Keratinocyte (primary cell): ENCODE results near the gene ATP5ME. TPM values are rescaled to one million over a fixed set of nuclear protein-coding genes. Genes with fewer than 3 reads are reported as not detected.

Experiments
- DNase-seq: peaks from one replicate; pipeline ENCODE4 v3.0.0-alpha.2; 2011; ENCODE audit warnings: low read depth, missing footprints, low spot score
- FAIRE-seq: peaks from 2 replicates; lab custom pipeline; 2011; peaks lifted over from hg19 to GRCh38; lab: Jason Lieb, UNC
- H2AFZ ChIP-seq: 2 replicates; pipeline ENCODE4 v1.6.0; 2012; ENCODE audit warnings: low read length, control low read depth, inconsistent platforms; ENCODE audit not compliant: control insufficient read depth
- H3K27ac ChIP-seq: 2 replicates; pipeline ENCODE4 v1.5.1; 2011; ENCODE audit warnings: low read length; ENCODE audit not compliant: control insufficient read depth, insufficient read depth
- H3K27me3 ChIP-seq: 3 replicates; pipeline ENCODE4 v1.6.0; 2011; ENCODE audit warnings: low read length; ENCODE audit not compliant: control insufficient read depth, insufficient read depth; ENCODE audit errors: extremely low read depth
- H3K36me3 ChIP-seq, 2 experiments: 2 replicates in 1 of 2; 3 replicates in 1 of 2; pipeline ENCODE4 v1.5.1; 2011; ENCODE audit warnings: low read length in 2 of 2, mild to moderate bottlenecking in 1 of 2; ENCODE audit not compliant: control insufficient read depth in 2 of 2, insufficient read depth in 2 of 2; ENCODE audit errors: extremely low read depth in 1 of 2
- H3K4me1 ChIP-seq: 3 replicates; pipeline ENCODE4 v1.5.1; 2011; ENCODE audit warnings: low read length; ENCODE audit not compliant: control insufficient read depth, insufficient read depth; ENCODE audit errors: extremely low read depth
- H3K4me2 ChIP-seq: 3 replicates; pipeline ENCODE4 v1.6.0; 2011; ENCODE audit warnings: low read depth, low read length; ENCODE audit not compliant: control insufficient read depth, insufficient read depth; ENCODE audit errors: extremely low read depth
- H3K4me3 ChIP-seq, 3 experiments: fragments of 200-600 bp in 1 of 3; sonication (generic) in 1 of 3; 2 replicates in 2 of 3; 3 replicates in 1 of 3; pipeline ENCODE4 v1.5.1; 2011 to 2016; ENCODE audit warnings: low read length in 3 of 3, mild to moderate bottlenecking in 3 of 3, control low read depth in 2 of 3, inconsistent platforms in 1 of 3, low read depth in 1 of 3, mixed read lengths in 1 of 3, mixed run types in 1 of 3, moderate library complexity in 1 of 3; ENCODE audit not compliant: control insufficient read depth in 2 of 3, insufficient read depth in 2 of 3; ENCODE audit errors: extremely low read depth in 1 of 3
- H3K79me2 ChIP-seq: 2 replicates; pipeline ENCODE4 v1.6.0; 2012; ENCODE audit warnings: low read length; ENCODE audit not compliant: control insufficient read depth, insufficient read depth
- H3K9ac ChIP-seq: 3 replicates; pipeline ENCODE4 v1.6.0; 2011; ENCODE audit warnings: low read length; ENCODE audit not compliant: control insufficient read depth, insufficient read depth; ENCODE audit errors: extremely low read depth
- H3K9me1 ChIP-seq: 3 replicates; pipeline ENCODE4 v1.6.0; 2011; ENCODE audit warnings: low read length; ENCODE audit not compliant: control insufficient read depth, insufficient read depth; ENCODE audit errors: extremely low read depth
- H3K9me3 ChIP-seq: 2 replicates; pipeline ENCODE4 v1.5.1; 2012; ENCODE audit warnings: low read depth, low read length; ENCODE audit not compliant: control insufficient read depth
- H4K20me1 ChIP-seq: 3 replicates; pipeline ENCODE4 v1.6.0; 2011; ENCODE audit warnings: low read length; ENCODE audit not compliant: control insufficient read depth, insufficient read depth; ENCODE audit errors: extremely low read depth
- EZH2 ChIP-seq: IDR thresholded peaks from one replicate; pipeline ENCODE4 v1.6.1; 2012; ENCODE audit warnings: inconsistent platforms, mild to moderate bottlenecking, low read length, moderate library complexity
- dilution Hi-C: fragments of 300-500 bp; cut with MboI; formaldehyde crosslinking; loops from one replicate; pipeline ENCODE4 v1.7.0; 2020; ENCODE audit warnings: low sequenced_read_pairs; ENCODE audit not compliant: extremely low pct_ligation_motif_present
- polyA plus RNA-seq, 5 experiments: library from polyadenylated mRNA; depleted of rRNA in 3 of 5; stranded (reverse) in 3 of 5; stranded (forward) in 1 of 5; unstranded in 1 of 5; fragments of >200 nt; gene quantifications; 1 replicate in 1 of 5; 2 replicates in 3 of 5; 3 replicates in 1 of 5; pipeline versions ENCODE4 v1.2.1 to v1.2.3, GENCODE V29; 2011 to 2012; ENCODE audit warnings: missing spikeins in 2 of 5, low read depth in 1 of 5, low replicate concordance in 1 of 5
- TF ChIP-seq, protein P1 (sequence below), 3 experiments: IDR thresholded peaks in 1 of 3; conservative IDR thresholded peaks in 1 of 3; optimal IDR thresholded peaks in 1 of 3; 2 replicates in 2 of 3; 3 replicates in 1 of 3; pipeline versions ENCODE3 to v1.5.1; 2011; ENCODE audit warnings: low read length in 3 of 3, mild to moderate bottlenecking in 3 of 3, moderate library complexity in 2 of 3, control low read depth in 1 of 3, inconsistent platforms in 1 of 3; ENCODE audit not compliant: insufficient read depth in 2 of 3; ENCODE audit errors: extremely low read depth in 1 of 3

Gene ATP5ME
- polyA plus RNA-seq, 1 donor (not counting 4 experiments of a cell fraction or from before 2014, with no cell fraction given), result 438 TPM

DNA sequence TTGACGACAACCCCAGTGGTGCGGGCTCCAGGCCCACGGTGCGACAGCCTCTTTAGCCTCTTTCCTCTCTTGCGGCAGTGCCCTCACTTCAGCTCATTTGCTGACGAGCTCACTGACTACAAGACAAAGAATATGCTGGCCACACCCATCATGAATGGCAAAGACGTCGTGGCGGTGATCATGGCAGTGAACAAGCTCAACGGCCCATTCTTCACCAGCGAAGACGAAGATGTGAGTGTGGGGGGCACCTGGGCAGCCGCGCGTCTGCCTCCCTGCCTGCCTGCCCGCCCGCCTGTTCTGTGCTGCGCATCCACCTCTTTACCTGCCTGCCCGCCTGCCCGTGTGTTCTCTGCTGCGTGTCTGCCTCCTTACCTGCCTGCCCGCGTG, 39.5 kb downstream of the ATP5ME start:
- no peak overlapping the region for H3K4me3 ChIP-seq
- peaks cover 13% of the 10 kb centered on the region for H3K9me3 ChIP-seq
- no peaks in the 10 kb centered on the region for H4K20me1 ChIP-seq
- H3K9ac ChIP-seq, result no peak overlapping the region
- dilution Hi-C loops, result no loop called here
- H3K27ac ChIP-seq, result no peak overlapping the region
- TF ChIP-seq, protein P1, sequence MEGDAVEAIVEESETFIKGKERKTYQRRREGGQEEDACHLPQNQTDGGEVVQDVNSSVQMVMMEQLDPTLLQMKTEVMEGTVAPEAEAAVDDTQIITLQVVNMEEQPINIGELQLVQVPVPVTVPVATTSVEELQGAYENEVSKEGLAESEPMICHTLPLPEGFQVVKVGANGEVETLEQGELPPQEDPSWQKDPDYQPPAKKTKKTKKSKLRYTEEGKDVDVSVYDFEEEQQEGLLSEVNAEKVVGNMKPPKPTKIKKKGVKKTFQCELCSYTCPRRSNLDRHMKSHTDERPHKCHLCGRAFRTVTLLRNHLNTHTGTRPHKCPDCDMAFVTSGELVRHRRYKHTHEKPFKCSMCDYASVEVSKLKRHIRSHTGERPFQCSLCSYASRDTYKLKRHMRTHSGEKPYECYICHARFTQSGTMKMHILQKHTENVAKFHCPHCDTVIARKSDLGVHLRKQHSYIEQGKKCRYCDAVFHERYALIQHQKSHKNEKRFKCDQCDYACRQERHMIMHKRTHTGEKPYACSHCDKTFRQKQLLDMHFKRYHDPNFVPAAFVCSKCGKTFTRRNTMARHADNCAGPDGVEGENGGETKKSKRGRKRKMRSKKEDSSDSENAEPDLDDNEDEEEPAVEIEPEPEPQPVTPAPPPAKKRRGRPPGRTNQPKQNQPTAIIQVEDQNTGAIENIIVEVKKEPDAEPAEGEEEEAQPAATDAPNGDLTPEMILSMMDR (optimal IDR thresholded peaks at IDR 0.05 in 1 of 3, IDR thresholded peaks at IDR 0.05 in 1 of 3, conservative IDR thresholded peaks at IDR 0.05 in 1 of 3; ENCODE audit: extremely low read depth in 1 of 3, insufficient read depth in 2 of 3, low read length in 3 of 3), result no peak
- TF ChIP-seq EZH2, result no peak
- H3K36me3 ChIP-seq, result no peaks in the 10 kb centered on the region
- H3K4me1 ChIP-seq, result no peaks in the 10 kb centered on the region
- no peak overlapping the region for H2AFZ ChIP-seq
- H3K27me3 ChIP-seq, result peaks cover 15% of the 10 kb centered on the region
- no peaks in the 10 kb centered on the region for H3K79me2 ChIP-seq
- FAIRE-seq (no peak), DNase-seq (no peak)
- no peaks in the 10 kb centered on the region for H3K9me1 ChIP-seq
- H3K4me2 ChIP-seq, result no peak overlapping the region

DNA sequence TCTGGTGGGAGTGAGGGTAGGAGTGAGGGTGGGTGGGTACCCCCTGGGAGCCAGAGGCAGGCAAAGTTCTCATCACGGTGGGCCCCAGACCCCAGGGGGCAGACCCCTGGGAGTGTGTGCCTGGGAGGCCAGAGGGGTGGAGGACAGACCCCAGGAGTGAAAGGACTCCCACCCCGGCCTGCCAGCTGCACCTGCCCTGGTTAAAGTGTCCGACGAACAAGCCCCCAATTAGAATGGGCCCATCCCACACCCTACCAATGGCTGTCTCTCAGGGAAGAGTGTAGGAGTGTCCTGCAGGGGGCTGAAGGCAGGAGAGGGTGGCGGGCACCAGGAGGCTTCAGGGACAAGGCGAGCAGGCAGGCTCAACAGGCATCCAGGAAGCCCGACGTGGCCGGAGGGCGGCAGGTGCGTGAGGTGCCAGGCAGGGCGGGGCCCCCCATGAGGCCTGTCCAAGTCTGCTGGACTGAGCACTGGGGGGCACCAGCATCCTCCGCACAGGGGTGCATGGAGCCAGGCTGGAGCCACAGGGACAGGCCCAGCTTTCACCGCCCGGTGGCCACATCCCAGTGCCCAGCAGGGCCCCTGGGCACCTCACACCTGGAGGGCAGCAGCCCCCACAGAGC, 40.0 kb downstream of the ATP5ME start:
- Histone ChIP-seq H3K27ac (no peak overlapping the region), H3K9me1 (no peaks in the 10 kb centered on the region), H3K4me2 (no peak overlapping the region), H2AFZ (no peak overlapping the region), H3K79me2 (no peaks in the 10 kb centered on the region), H3K4me3 (no peak overlapping the region), H3K9ac (no peak overlapping the region), H3K36me3 (no peaks in the 10 kb centered on the region), H3K9me3 (peaks cover 13% of the 10 kb centered on the region), H3K4me1 (no peaks in the 10 kb centered on the region), H4K20me1 (no peaks in the 10 kb centered on the region), H3K27me3 (peaks cover 15% of the 10 kb centered on the region)
- no peak for FAIRE-seq
- TF ChIP-seq, protein P1 (optimal IDR thresholded peaks at IDR 0.05 in 1 of 3, IDR thresholded peaks at IDR 0.05 in 1 of 3, conservative IDR thresholded peaks at IDR 0.05 in 1 of 3; ENCODE audit: extremely low read depth in 1 of 3, insufficient read depth in 2 of 3, low read length in 3 of 3), result no peak
- TF ChIP-seq EZH2, result no peak
- no peak for DNase-seq
- dilution Hi-C loops, result no loop called here
